Activated CD8-positive, alpha-beta memory T cell treated with anti-CD3 and anti-CD28 coated beads for 24 hours (primary cell): Measurements from ENCODE around the gene WNT1.
A peak's percentile ranks its signal among the peaks of the same experiment; 100 is the strongest.

Experiments used
- DNase-seq: peaks from one replicate; pipeline ENCODE4 v3.0.0-alpha.2; 2020

Gene WNT1

DNA sequence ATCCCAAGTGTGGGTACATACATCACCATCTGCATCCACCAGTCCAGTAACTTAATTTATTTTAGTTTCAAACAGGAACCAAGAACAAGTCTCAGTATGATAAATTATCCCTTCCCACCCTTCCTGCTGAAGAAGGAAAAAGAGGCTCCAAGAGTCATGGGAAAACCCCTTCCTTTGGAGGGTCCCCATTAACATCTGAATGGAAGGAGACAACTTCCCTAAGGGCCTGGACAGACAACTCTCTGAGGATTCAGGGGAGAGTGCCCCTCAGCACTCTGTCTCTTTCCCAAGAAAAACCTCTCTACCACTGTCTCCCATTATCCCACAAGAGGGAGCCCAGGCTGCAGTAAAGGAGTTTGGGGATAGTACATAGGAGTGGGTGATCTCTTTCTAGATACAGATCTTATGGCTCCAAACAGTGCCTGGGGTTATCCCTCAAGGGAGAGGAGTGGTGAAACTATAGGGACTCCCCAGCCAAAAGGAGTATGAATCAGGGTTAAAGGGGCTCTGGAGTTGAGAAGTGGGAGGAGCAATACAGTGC lies 12.8 kb upstream of the WNT1 start:
- no peak for DNase-seq

DNA sequence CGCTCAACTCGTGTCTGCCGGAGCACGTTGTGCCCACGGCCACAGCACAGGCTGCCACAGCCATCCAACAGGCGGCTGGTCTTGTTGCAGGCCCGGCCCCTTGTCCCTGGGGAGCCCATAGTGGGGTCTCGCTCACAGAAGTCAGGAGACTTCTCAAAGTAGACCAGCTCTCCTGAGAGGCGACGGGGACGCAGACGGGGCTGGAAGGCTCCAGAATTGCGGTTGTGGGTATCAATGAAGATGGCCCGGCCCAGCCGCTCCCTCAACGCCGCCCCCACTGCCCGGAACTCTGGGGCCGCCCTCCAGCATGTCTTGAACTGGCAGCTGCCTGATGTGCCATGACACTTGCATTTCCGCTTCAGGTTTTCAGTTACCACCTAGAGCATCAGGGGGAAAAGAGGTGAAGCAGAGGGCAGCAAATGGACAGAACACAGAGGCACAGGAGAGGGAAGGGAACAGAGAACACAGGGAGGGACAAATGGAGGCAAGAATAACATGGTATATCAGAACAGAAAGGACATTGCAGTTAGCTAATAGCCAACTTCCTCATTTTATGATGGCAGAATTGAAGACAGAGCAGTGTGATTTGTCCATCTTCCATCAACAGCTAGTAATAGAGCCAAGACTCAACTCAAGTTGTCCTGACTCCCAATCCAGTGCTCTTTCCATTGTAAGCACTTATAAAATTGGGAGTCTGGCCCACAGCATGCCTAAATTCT lies 11.8 kb upstream of the WNT1 start:
- no peak for DNase-seq

DNA sequence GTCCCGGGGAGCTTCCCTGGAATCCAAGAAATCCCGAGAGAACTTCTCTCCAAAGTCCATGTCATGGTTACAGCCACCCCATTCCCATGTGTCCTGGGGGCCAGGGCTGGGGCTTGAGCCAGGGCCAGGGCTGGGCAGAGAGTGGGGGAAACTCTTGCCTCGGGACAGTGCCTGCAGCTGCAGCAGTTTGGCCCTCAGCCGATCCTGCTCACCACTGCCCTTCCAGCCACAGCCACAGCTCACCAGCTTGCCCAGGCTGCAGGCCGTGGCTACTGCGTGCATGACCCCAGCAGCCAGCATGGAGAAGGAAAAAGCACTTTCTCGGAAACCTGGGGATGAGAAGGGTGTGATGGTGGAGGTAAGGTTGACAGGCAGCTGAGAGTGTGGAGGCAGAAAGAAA lies 10.1 kb upstream of the WNT1 start:
- no peak for DNase-seq

DNA sequence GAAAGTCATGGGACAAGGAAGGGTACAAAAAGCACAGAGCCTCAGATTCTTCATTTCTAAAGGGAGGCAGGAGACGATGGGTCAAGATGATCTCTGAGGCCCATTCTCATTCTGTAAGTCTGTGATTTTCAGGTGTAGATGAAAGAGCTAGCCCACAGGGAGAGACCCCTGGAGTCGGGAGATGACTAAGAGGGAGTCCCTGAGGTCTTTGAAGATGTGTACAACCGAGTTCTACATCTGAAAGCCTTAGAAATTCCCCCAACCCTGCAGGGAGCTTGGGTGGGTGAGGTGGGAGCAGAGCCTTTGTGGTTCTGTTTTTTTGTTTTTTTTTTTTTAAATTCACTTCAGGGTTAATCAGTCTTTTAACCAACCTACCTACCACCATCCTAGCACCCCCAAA lies 9.7 kb upstream of the WNT1 start:
- DNase-seq = no peak

DNA sequence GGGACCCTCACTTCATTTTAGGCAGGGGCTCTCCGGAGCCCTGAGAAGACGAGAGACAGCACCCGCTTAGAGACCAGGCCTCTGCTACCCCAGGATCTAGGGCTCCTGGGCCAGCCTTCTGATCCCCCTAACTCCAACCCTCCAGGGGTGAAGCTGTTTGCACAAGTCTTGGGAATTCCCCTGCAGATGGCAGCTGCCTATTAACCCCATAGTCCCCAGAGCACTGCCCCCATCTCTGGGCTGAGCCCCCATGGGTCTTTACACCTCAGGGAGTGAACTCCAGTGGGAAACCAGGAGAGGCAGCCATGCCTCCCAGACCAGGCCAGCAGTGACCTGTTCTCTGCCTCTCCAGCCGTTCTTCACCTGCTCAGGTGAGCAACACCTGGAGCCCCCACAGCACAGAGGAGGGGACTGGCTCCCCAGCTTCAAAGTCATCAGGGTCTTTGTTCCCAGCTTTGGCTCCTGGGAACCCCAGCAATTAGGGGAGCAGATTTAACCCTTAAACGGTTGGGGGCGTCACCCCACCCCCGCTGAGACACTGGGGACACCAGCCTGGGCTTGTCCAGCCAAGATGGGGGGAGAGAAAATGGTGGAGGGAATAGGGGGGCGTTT lies 8.9 kb upstream of the WNT1 start:
- DNase-seq = no peak

DNA sequence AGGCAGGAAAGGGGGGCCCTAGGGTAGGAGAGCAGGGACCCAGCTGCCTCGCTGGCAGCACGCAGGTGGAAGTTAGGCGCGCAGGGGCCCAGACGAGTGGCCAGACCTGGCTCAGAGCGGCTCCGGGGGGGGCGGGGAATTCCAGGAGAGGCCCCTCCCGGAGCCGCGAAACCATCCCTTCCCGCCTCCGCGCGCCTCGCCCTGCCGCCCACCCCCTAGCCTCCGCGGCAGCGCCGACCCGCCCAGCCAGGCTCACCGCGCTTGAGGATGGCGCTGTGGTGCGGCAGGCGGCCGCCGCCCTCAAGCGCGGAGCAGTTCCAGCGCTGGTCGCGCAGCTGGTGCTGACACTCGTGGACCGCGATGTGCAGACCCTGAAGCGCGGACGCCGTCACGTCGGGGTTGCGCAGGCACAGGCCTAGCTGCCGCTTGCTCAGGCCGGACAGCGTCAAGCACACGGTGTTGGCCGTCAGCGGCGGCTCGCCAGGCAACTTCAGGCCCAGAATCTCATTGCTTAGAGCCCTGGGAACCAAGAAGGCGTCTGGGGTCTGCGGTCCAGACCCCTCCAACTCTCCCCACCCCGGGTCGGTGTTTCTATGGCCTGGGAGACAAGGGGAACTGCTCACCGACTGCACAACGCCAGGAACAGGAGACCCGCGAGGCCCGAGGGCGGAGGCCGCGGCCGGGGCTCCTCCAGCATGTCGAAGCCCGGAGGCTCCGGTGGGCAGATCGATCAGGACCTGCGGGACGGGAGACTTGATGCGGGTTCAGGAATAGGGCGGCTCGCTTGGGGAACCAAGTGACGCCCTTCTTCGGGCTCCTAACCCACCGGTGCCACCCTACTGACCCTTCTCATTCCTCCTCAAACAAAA lies 8.1 kb upstream of the WNT1 start:
- peak; percentile 72 for DNase-seq

DNA sequence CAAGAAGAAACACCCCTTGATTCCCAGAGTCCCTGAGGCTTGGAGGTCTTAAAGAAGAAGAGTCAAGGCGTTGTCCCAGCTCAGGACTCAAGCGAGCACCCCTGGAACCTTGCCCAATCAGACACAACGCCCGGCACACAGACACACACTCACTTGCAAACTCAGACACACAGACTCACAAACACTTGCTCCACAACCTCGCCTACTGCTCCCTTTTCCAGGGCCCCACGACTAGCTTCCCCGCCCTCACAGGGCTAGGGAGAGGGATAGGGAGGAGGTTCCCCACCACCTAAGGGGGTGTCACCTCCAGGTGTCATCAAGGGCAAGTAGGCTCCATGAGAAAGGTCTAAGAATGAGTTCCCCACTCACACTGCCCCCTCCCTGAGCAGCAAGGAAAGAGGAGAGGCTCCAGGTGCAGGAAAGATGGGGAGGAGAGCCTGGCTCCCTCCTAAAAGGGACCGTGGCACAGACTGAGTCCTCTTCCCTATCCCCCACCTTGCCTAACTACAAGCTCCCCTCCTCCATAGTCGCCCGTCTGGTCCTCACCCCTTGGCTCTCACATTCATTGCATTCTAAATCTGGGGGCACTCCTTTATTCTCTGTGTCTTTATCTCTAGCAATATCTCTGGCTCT lies 7.3 kb upstream of the WNT1 start:
- peak; percentile 61 for DNase-seq

DNA sequence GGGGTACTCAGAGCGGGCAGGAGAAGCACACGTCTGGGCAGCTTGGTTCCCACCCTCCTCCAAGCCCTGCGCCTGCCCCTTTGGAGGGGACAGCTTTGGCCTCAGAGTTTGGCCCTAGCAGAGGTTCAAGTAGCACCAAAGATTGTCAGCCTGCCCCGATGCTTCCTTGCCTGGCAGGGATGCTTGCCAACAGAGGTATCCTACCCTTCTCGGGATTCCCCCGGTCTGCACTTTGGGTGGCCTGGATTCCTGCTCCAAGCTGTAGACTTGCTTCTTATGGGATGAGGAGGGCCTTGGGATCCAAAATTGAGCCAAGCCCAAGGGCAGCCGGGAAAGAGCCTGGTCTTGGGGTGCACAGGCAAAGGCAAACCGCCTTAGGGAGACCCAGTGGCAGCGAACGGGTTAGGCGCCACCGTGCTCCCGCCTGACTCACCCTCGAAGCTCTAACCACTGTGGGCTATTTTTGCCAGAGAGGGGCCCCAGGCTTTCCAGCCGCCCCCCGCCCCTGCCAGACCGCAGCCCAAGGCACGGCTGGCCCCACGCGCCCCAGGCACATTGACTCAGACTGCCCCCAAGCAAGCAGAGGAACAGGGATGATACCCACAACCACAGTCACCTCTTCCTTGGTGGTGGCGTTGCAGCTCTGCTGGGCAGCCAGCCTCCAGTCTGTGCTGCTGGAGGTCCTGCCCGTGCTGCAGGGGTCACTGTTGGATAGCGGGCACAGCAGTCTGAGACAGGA lies 5.7 kb upstream of the WNT1 start:
- peak; percentile 76 for DNase-seq

DNA sequence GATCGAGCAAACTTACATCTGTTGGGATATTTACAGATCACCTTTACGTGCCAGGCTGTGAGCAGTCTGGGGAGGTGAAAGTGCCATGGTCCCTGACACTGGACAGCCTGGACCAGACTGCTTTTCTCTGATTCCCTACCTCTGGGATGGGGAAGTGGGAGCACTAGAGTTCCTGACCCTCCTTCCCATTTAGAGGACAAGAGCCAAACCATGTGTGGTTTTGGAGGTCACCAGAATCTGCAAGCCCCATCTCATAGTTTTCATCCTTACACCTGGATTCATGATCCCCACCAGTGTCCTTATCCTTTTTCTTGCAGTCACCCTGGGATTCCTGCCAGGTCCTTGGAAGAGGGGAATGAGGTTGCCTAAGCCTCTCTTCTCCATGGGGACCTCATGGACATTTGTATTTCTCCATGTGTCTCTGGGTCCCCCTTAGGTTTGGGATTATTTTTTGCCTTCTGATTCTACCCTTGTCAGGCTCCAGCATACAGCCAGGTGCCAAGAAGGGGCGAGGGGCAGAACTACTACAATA lies 5.1 kb upstream of the WNT1 start:
- no peak for DNase-seq

DNA sequence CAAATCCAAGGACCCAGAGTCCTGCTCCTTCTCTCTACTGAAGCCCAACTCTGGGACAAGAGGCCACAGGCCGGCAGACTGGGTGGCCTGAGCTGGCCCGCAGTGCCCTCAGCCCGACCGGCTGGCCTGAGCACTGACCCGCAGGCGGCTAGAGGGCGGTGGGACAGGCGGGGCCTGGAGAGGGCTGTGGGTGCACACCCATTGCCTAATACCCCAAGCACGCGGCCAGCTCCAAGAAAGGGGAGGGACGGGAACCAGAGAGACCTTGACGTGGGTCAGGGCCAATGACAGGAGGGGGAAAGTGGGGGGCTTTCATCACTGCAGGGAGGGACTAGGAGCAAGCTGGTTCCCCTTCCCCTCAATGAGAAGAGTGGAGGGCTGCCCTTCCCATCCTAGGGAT lies 4.6 kb upstream of the WNT1 start:
- DNase-seq = no peak

DNA sequence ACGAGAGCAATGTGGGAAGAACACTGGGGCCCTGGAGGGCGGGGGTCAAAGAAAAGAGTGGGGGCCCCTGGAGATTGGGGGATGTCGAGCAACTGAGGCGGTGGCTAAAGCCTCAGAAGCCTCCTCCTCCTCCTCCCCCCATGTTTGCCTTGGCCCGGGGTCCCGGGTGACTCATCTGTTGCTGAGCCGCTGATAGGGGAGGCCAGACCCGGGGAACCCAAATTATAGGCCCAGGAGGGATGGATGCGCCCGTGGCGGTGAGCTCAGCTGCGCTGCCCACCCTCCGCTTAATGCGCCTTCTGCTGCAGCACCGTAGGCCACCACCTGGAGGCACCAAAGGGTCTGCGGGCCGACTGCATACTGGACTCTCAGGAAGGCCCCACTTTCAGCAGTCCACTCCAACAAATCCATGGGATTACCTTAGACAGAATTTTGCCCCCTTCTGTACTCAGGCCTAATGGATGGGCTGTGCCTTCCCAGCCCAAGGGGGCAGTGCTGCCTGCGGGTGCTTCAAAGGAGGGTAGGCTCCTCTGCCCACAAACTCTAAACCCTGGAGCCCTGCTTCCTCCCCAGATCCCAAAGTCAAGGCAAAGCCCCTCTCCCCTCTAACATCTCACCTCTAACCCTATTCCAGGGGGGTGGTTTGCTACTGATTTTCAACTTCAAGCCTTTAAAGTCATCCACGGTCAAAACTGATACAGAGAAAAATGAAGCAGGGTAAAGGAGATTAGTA lies 4.0 kb upstream of the WNT1 start:
- DNase-seq = peak; percentile 73

DNA sequence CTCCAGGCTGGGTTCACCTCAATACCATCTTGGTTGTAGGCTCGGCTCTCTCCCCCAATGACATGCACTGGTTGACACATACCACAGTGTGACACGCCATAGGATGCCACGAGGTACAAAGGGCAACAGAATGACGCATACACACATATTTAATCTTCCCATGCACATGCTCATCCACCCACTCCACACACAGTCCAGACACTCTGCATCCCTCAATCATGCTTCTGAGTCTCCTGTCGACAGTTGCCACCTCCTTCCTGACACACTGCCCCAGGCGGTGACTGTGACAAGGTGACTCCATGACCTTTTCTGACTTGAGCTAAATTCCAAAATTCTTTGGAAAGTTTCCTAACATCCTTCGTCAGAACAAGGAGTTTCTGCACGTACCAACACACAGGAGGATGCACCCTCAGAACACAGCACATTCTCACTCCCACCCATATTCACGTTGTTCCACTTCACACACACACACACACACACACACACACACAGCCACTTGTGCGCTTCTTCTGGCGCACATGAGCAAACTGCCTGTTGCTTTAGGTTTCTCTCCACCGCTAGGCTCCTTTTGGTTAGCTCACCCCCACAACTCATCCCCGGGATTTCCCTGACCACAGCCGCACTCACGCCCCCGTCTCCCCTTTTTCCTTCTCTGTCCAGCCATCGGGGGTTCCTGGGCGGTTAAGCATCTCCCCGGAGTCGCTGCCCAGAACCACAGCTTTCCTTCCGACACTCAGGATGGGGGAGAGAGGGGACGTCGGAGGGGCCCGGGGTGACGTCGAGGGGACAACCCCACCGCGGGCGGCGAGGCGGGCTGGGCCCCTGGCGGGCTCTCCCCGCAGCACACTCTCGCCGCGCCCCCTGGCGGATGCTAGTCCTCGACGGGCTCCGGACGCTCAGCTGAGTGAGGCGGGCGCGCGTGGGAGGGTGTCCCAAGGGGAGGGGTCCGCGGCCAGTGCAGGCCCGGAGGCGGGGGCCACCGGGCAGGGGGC lies 536 bp upstream of the WNT1 start:
- DNase-seq = peak; percentile 93

DNA sequence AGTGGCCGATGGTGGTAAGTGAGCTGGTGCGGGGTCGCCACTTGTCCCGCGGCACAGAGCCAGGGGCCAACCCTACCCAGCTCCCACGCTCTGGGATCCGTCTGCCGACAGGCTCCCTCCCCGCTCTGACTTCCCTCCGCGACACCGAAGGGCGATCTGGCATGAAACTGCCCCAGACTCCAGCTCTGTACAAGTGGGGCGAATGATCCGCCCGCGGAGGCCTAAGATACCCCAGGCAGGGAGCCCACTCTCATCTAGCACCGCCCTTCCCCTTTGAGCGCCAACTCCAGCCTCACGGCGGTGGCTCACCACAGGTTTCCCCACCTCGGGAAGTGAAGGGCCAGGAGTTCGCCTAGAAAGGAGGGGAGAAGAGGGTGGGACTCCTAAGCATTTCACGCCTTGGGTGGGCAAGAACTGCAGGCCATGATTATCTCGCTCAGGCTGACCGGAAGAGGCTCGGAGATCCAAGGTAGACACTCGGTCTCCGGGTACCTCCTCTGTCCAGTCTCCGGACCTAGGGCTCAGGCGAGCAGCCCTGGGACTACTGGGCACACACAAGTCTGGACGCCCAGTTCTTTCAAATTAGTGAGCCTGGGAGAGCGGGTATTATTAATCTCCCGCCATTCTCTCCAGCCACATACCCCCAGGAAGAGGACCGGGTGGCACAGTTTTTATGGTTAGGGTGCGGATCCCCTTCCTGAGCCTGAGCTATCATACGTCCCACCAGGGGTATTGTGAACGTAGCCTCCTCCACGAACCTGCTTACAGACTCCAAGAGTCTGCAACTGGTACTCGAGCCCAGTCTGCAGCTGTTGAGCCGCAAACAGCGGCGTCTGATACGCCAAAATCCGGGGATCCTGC lies 849 bp downstream of the WNT1 start:
- DNase-seq = peak; percentile 71

DNA sequence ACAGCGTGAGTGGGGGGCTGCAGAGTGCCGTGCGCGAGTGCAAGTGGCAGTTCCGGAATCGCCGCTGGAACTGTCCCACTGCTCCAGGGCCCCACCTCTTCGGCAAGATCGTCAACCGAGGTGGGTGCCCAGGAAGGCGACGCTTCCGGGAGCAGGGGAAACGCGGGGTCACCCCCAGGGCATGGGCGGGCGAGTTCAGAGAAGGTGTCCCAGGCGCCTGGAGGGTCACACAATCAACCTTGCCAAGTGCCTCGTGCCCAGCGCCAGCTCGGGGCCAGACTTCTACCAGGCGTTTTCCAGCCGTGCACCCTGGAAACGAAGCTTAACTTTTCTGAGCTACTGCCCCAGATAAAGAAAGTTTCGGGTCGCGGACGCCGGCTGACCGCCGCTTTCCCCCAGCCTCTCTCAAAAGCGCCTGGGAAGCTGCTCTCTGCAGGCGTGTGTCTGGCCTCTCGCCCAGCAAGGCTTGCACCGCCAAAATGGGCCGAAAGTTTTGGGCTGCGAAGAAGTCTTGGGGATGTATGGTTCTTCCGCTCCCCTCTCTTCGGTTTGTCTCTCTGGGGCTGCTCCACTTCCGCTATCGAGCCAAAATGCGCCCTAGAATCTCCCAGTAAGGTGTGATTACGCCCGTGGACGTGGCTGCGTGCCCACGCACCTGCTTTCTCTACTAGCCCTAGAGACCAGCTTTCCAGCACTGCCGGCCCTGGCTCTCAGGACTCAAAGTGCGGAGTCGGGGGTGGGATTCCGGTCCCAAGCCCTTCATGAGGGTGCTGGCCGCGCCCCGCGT lies 1.7 kb downstream of the WNT1 start:
- peak; percentile 72 for DNase-seq

DNA sequence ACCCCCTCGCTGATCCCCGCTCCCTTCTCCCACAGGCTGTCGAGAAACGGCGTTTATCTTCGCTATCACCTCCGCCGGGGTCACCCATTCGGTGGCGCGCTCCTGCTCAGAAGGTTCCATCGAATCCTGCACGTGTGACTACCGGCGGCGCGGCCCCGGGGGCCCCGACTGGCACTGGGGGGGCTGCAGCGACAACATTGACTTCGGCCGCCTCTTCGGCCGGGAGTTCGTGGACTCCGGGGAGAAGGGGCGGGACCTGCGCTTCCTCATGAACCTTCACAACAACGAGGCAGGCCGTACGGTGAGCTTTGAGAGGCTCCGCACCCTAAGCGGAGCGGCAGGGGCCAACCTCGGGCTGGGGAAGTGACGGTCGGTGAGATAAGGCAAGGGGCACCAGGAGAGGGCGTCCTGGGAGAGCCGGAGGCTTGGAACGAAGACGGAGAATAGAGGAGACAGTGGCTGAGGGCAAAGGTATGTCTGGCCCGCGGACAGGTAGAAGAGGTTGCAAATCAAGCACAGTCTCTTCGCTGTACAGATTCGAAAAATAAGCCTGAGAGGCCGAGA lies 2.3 kb downstream of the WNT1 start:
- DNase-seq = peak; percentile 73

DNA sequence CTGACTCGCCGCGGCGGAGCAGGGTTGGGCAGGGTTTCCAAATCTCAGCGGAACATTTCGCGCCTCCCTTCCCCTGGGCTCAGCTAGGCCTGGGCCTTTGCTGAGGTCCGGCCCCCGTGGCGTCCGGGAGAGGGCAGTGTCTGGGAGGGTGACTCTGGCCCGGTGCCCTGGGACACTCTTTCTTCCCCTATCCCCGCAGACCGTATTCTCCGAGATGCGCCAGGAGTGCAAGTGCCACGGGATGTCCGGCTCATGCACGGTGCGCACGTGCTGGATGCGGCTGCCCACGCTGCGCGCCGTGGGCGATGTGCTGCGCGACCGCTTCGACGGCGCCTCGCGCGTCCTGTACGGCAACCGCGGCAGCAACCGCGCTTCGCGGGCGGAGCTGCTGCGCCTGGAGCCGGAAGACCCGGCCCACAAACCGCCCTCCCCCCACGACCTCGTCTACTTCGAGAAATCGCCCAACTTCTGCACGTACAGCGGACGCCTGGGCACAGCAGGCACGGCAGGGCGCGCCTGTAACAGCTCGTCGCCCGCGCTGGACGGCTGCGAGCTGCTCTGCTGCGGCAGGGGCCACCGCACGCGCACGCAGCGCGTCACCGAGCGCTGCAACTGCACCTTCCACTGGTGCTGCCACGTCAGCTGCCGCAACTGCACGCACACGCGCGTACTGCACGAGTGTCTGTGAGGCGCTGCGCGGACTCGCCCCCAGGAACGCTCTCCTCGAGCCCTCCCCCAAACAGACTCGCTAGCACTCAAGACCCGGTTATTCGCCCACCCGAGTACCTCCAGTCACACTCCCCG lies 3.0 kb downstream of the WNT1 start:
- peak; percentile 68 for DNase-seq

DNA sequence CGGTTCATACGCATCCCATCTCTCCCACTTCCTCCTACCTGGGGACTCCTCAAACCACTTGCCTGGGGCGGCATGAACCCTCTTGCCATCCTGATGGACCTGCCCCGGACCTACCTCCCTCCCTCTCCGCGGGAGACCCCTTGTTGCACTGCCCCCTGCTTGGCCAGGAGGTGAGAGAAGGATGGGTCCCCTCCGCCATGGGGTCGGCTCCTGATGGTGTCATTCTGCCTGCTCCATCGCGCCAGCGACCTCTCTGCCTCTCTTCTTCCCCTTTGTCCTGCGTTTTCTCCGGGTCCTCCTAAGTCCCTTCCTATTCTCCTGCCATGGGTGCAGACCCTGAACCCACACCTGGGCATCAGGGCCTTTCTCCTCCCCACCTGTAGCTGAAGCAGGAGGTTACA lies 3.6 kb downstream of the WNT1 start:
- no peak for DNase-seq
